Fibroblast of skin of abdomen (primary cell): ENCODE results near the gene WSCD2.

Experiments
- DNase-seq: peaks from one replicate; pipeline ENCODE4 v3.0.0-alpha.2; 2013

WSCD2 gene

GRCh38 chr12:108128221-108129016 is 669 bp upstream of the WSCD2 start:
- no peak for DNase-seq

- DNase-seq, result no peak
These were observed 1.9 kb downstream of the WSCD2 start for GRCh38 chr12:108131035-108131434.

- DNase-seq, result no peak
These were observed 2.6 kb downstream of the WSCD2 start for GRCh38 chr12:108131657-108132126.

GRCh38 chr12:108133482-108133881 is 4.4 kb downstream of the WSCD2 start:
- no peak for DNase-seq

- no peak for DNase-seq
These were observed 5.7 kb downstream of the WSCD2 start for GRCh38 chr12:108134744-108135143.

GRCh38 chr12:108135627-108136026 is 6.5 kb downstream of the WSCD2 start:
- no peak for DNase-seq

- DNase-seq, result no peak
These were observed 7.6 kb downstream of the WSCD2 start for GRCh38 chr12:108136697-108137096.

- DNase-seq, result no peak
These were observed 10.4 kb downstream of the WSCD2 start for GRCh38 chr12:108139454-108139853.

GRCh38 chr12:108140501-108140900 is 11.4 kb downstream of the WSCD2 start:
- DNase-seq, result no peak

- no peak for DNase-seq
These were observed 12.6 kb downstream of the WSCD2 start for GRCh38 chr12:108141600-108142130.

GRCh38 chr12:108143144-108143543 is 14.1 kb downstream of the WSCD2 start:
- no peak for DNase-seq

GRCh38 chr12:108144080-108144479 is 15.0 kb downstream of the WSCD2 start:
- no peak for DNase-seq

GRCh38 chr12:108145011-108145410 is 15.9 kb downstream of the WSCD2 start:
- no peak for DNase-seq

- DNase-seq, result no peak
These were observed 17.2 kb downstream of the WSCD2 start for GRCh38 chr12:108146035-108146893.

GRCh38 chr12:108147279-108147678 is 18.2 kb downstream of the WSCD2 start:
- no peak for DNase-seq

- DNase-seq, result no peak
These were observed 19.5 kb downstream of the WSCD2 start for GRCh38 chr12:108148521-108149074.

- DNase-seq, result no peak
These were observed 21.3 kb downstream of the WSCD2 start for GRCh38 chr12:108150436-108150835.

GRCh38 chr12:108151533-108152169 is 22.6 kb downstream of the WSCD2 start:
- DNase-seq, result no peak

- DNase-seq, result no peak
These were observed 23.1 kb downstream of the WSCD2 start for GRCh38 chr12:108152170-108152538.

- no peak for DNase-seq
These were observed 27.6 kb downstream of the WSCD2 start for GRCh38 chr12:108156717-108157116.

- no peak for DNase-seq
These were observed 28.9 kb downstream of the WSCD2 start for GRCh38 chr12:108157870-108158459.

- no peak for DNase-seq
These were observed 33.1 kb downstream of the WSCD2 start for GRCh38 chr12:108162207-108162606.
